Measurements from ENCODE around the gene ZXDC. TPM values are rescaled to one million over a fixed set of nuclear protein-coding genes. Genes with fewer than 3 reads are reported as not detected.

The ZXDC gene
- total and polyA plus RNA-seq, 2 donors (not counting 1 experiment from before 2014, with no cell fraction given): 38.9 to 70.9 TPM

DNA sequence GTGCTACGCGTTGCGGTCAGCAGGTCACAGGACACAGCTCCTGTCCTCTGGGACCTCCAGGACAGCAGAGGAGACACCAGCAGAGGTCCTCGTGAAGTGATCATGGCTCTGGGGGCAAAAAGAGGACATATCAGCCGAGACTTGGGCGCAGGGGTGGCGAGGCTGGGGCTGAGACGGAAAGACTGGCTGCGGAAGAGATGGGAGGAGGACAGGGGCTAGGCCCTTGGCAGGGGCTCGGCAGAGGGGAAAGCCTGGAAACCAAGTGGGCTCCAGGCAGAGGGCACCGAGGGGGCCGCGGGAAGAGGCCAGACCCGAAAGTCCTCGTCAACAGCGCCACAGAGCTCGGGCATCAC is 85.9 kb downstream of the ZXDC start:
- Mint-ChIP-seq H3K4me1 (peaks cover 23% of the 10 kb centered on the region), H3K27me3 (peaks cover 61% of the 10 kb centered on the region), H3K27ac (no peak overlapping the region), H3K9me3 (ENCODE audit: insufficient read depth) (no peaks in the 10 kb centered on the region), H3K4me3 (peak overlapping the region; percentile 80)
- peak overlapping the region; percentile 57 for H2AFZ ChIP-seq (ENCODE audit: insufficient read depth, low read depth, low read length, poor library complexity, severe bottlenecking)
- no peak overlapping the region for H3K4me3 ChIP-seq (ENCODE audit: control extremely low read depth in 1 of 5, extremely low read depth in 1 of 5, insufficient read depth in 1 of 5, low read depth in 2 of 5, low read length in 4 of 5)
- DNase-seq (no peak), ATAC-seq (ENCODE audit: low read depth) (no peak)
- H3K9ac ChIP-seq (ENCODE audit: low read length): no peak overlapping the region
- H3K36me3 ChIP-seq (replicated peaks in 1 of 2; ENCODE audit: control extremely low read depth in 1 of 2, control insufficient read depth in 1 of 2, extremely low read depth in 1 of 2, insufficient read depth in 2 of 2, low read length in 1 of 2): no peaks in the 10 kb centered on the region
- WGBS (ENCODE audit: insufficient coverage): 64% methylated on average over 13 of the region's 17 CpGs
- H3K79me2 ChIP-seq (ENCODE audit: control insufficient read depth, insufficient read depth, low read length): no peaks in the 10 kb centered on the region
- H3K27ac ChIP-seq (ENCODE audit: low read length in 2 of 2): no peak overlapping the region
- H3K4me1 ChIP-seq (ENCODE audit: control insufficient read depth in 2 of 2, insufficient read depth in 2 of 2, low read length in 2 of 2): peaks cover 8 to 17% of the 10 kb centered on the region in 2 donors
- no peak for TF ChIP-seq EZH2 (IDR thresholded peaks at IDR 0.05; ENCODE audit: borderline replicate concordance, insufficient read depth, low read depth, low read length, poor library complexity, severe bottlenecking)
- TF ChIP-seq, protein P1, sequence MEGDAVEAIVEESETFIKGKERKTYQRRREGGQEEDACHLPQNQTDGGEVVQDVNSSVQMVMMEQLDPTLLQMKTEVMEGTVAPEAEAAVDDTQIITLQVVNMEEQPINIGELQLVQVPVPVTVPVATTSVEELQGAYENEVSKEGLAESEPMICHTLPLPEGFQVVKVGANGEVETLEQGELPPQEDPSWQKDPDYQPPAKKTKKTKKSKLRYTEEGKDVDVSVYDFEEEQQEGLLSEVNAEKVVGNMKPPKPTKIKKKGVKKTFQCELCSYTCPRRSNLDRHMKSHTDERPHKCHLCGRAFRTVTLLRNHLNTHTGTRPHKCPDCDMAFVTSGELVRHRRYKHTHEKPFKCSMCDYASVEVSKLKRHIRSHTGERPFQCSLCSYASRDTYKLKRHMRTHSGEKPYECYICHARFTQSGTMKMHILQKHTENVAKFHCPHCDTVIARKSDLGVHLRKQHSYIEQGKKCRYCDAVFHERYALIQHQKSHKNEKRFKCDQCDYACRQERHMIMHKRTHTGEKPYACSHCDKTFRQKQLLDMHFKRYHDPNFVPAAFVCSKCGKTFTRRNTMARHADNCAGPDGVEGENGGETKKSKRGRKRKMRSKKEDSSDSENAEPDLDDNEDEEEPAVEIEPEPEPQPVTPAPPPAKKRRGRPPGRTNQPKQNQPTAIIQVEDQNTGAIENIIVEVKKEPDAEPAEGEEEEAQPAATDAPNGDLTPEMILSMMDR (IDR thresholded peaks at IDR 0.05): no peak
- CTCF ChIA-PET: interaction anchor here (3.1 kb wide), 1 partner anchor 256 kb away, joined by 16 read pairs; no protein-coding TSS in a partner anchor
- POLR2A ChIA-PET: no interaction called here
- no peaks in the 10 kb centered on the region for H4K20me1 ChIP-seq (ENCODE audit: control insufficient read depth, insufficient read depth, low read length, poor library complexity, severe bottlenecking)
- H3K4me2 ChIP-seq (replicated peaks; ENCODE audit: low read depth, low read length, poor library complexity, severe bottlenecking): peak overlapping the region; percentile 71
- intact Hi-C loops (cut with micrococcal nuclease): loop anchor here (5.0 kb wide), 1 partner anchor 467 kb away; no protein-coding TSS in a partner anchor
- H3K27me3 ChIP-seq (replicated peaks in 1 of 4; ENCODE audit: control extremely low read depth in 1 of 4, control insufficient read depth in 3 of 4, insufficient read depth in 4 of 4, low read length in 3 of 4): peaks cover 0 to 29% (median 7%) of the 10 kb centered on the region in 4 experiments
- H3K9me3 ChIP-seq (ENCODE audit: control extremely low read depth in 1 of 3, control insufficient read depth in 2 of 3, insufficient read depth in 1 of 3, low read length in 2 of 3): no peaks in the 10 kb centered on the region

DNA sequence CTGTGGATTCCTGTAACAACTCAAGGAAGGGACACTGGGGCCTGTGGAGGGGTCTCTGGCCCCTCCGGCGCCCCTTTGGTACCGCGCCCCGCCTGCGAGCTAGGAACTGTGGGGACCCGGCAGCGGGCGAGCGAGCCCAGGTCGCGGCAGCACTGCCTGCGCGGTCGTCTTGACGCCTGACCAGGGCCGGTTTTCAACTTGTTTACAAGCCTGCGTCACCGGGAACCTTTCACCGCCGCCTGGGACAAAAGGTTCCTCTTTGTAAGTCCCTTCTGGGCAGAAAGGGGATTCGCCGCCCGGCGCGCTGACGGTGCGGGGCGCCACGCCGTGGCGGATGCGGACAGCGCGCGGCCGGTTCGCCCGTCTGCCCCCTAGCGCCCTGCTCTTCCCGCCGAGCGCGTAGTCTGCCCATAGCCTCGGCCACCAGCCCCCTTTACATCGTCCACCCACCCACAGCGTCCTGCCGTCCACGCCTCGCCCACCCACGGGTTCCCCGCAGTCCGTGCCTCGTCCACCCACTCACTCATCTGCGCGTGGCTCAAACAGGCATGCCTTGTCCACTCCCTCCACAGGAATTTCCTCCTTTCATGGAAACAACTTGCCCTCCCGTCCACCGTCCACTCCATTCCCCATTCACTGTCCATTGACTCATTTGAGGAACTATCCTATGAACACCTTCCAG is 86.4 kb downstream of the ZXDC start:
- H3K9ac ChIP-seq (ENCODE audit: low read length): no peak overlapping the region
- Mint-ChIP-seq H3K4me1 (peaks cover 23% of the 10 kb centered on the region), H3K9me3 (ENCODE audit: insufficient read depth) (peaks cover under 1% of the 10 kb centered on the region), H3K27ac (no peak overlapping the region), H3K27me3 (peaks cover 59% of the 10 kb centered on the region), H3K4me3 (peak overlapping the region; percentile 80)
- TF ChIP-seq EZH2 (IDR thresholded peaks at IDR 0.05; ENCODE audit: borderline replicate concordance, insufficient read depth, low read depth, low read length, poor library complexity, severe bottlenecking): no peak
- TF ChIP-seq, protein P1 (IDR thresholded peaks at IDR 0.05): peak; percentile 64
- no peaks in the 10 kb centered on the region for H3K9me3 ChIP-seq (ENCODE audit: control extremely low read depth in 1 of 3, control insufficient read depth in 2 of 3, insufficient read depth in 1 of 3, low read length in 2 of 3)
- H3K79me2 ChIP-seq (ENCODE audit: control insufficient read depth, insufficient read depth, low read length): no peaks in the 10 kb centered on the region
- H3K36me3 ChIP-seq (replicated peaks in 1 of 2; ENCODE audit: control extremely low read depth in 1 of 2, control insufficient read depth in 1 of 2, extremely low read depth in 1 of 2, insufficient read depth in 2 of 2, low read length in 1 of 2): no peaks in the 10 kb centered on the region
- intact Hi-C loops (cut with micrococcal nuclease): loop anchor here (5.0 kb wide), 1 partner anchor 467 kb away; no protein-coding TSS in a partner anchor
- ChIA-PET CTCF (interaction anchor here (3.1 kb wide), 1 partner anchor 255 kb away, joined by 16 read pairs; no protein-coding TSS in a partner anchor), POLR2A (no interaction called here)
- peak overlapping the region; percentile 71 for H3K4me2 ChIP-seq (replicated peaks; ENCODE audit: low read depth, low read length, poor library complexity, severe bottlenecking)
- ATAC-seq (ENCODE audit: low read depth): peak; percentile 90
- no peaks in the 10 kb centered on the region for H4K20me1 ChIP-seq (ENCODE audit: control insufficient read depth, insufficient read depth, low read length, poor library complexity, severe bottlenecking)
- 4% methylated on average over 58 of the region's 58 CpGs for WGBS (ENCODE audit: insufficient coverage)
- no peak overlapping the region for H3K27ac ChIP-seq (ENCODE audit: low read length in 2 of 2)
- peaks cover 0 to 26% (median 7%) of the 10 kb centered on the region in 4 experiments for H3K27me3 ChIP-seq (replicated peaks in 1 of 4; ENCODE audit: control extremely low read depth in 1 of 4, control insufficient read depth in 3 of 4, insufficient read depth in 4 of 4, low read length in 3 of 4)
- DNase-seq: peak; percentile 78
- H2AFZ ChIP-seq (ENCODE audit: insufficient read depth, low read depth, low read length, poor library complexity, severe bottlenecking): peak overlapping the region; percentile 57
- peak overlapping the region in 4 of 5 experiments; percentile 11 to 33 (median 26) for H3K4me3 ChIP-seq (ENCODE audit: control extremely low read depth in 1 of 5, extremely low read depth in 1 of 5, insufficient read depth in 1 of 5, low read depth in 2 of 5, low read length in 4 of 5)
- peaks cover 8 to 17% of the 10 kb centered on the region in 2 donors for H3K4me1 ChIP-seq (ENCODE audit: control insufficient read depth in 2 of 2, insufficient read depth in 2 of 2, low read length in 2 of 2)
